BE2C (cell line): ENCODE data around the gene WDR7.

Experiments used
- DNase-seq: peaks from one replicate; pipeline ENCODE4 v3.0.0-alpha.2; 2020
- H3K27me3 ChIP-seq: fragments of 250-450 bp; sonication (Bioruptor Pico); 2 replicates; pipeline ENCODE4 v1.5.1; 2020; ENCODE audit warnings: mild to moderate bottlenecking
- H3K36me3 ChIP-seq: fragments of 250-450 bp; sonication (Bioruptor Pico); 2 replicates; pipeline ENCODE4 v1.5.1; 2020; ENCODE audit warnings: mild to moderate bottlenecking
- H3K4me1 ChIP-seq: fragments of 250-450 bp; sonication (Bioruptor Pico); 2 replicates; pipeline ENCODE4 v1.5.1; 2020
- H3K4me3 ChIP-seq: 2 replicates; pipeline ENCODE4 v1.5.1; 2011; ENCODE audit warnings: low read depth, low read length
- H3K9me3 ChIP-seq: fragments of 250-450 bp; sonication (Bioruptor Pico); 2 replicates; pipeline ENCODE4 v1.5.1; 2020
- CTCF ChIP-seq: IDR thresholded peaks from 2 replicates; pipeline ENCODE4 v1.5.1; 2012; ENCODE audit warnings: mild to moderate bottlenecking, low read depth, low read length

The WDR7 gene

DNA sequence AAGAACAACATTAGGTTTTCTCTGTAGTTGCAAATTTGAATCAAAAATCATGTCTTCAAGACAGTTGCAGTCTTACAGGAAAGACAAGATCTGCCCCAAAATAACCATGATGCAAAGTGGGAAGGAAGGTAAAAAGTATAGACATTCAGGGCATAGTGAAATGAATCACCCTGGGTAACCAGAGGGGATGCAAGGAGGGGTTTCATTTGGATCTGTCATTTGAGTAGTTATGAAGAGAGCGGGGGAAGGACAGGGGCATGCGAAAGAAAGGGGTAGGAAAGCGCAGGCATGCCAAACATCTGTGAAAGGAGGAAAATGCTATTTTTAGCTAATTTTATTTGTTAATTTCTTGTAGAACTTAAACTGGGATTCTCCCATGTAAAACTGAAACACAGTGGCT, 276.6 kb downstream of the WDR7 start:
- no peak for DNase-seq
- no peak for TF ChIP-seq CTCF
- Histone ChIP-seq H3K4me3 (no peak overlapping the region), H3K4me1 (no peaks in the 10 kb centered on the region), H3K9me3 (no peaks in the 10 kb centered on the region), H3K36me3 (no peaks in the 10 kb centered on the region), H3K27me3 (no peaks in the 10 kb centered on the region)

GRCh38 chr18:56929886-56930285, 278.7 kb downstream of the WDR7 start:
- Histone ChIP-seq H3K27me3 (no peaks in the 10 kb centered on the region), H3K9me3 (no peaks in the 10 kb centered on the region), H3K4me3 (no peak overlapping the region), H3K4me1 (no peaks in the 10 kb centered on the region), H3K36me3 (no peaks in the 10 kb centered on the region)
- TF ChIP-seq CTCF, result no peak
- DNase-seq, result no peak

- DNase-seq, result no peak
- Histone ChIP-seq H3K4me3 (no peak overlapping the region), H3K4me1 (no peaks in the 10 kb centered on the region), H3K27me3 (no peaks in the 10 kb centered on the region), H3K9me3 (no peaks in the 10 kb centered on the region), H3K36me3 (no peaks in the 10 kb centered on the region)
- TF ChIP-seq CTCF, result no peak
Measured at GRCh38 chr18:56933472-56933871, 282.3 kb downstream of the WDR7 start.

- H3K36me3 ChIP-seq, result no peaks in the 10 kb centered on the region
- H3K4me1 ChIP-seq, result no peaks in the 10 kb centered on the region
- H3K9me3 ChIP-seq, result no peaks in the 10 kb centered on the region
- no peaks in the 10 kb centered on the region for H3K27me3 ChIP-seq
- DNase-seq, result no peak
- no peak overlapping the region for H3K4me3 ChIP-seq
- no peak for TF ChIP-seq CTCF
Measured at GRCh38 chr18:56934131-56934530, 283.0 kb downstream of the WDR7 start.

DNA sequence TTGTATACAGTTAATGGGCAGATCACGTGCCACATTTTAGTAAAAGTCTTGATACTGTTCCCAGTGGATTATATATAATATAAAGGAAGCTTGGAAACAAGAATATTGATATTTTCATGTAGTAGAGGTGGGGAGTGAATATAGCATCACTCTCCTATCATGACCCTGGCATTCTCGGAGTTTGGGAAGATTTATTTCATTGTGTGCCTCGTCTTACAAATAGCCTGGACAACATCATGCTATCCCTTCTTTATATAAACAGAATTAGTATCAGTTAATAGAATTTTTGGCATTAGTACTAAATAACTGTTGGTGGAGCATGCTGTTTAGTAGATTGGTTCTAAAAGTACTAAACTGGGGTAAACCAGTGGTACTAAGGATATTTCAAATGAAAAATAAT, 283.7 kb downstream of the WDR7 start:
- H3K9me3 ChIP-seq, result no peaks in the 10 kb centered on the region
- H3K27me3 ChIP-seq, result no peaks in the 10 kb centered on the region
- DNase-seq, result no peak
- no peak for TF ChIP-seq CTCF
- H3K4me1 ChIP-seq, result no peaks in the 10 kb centered on the region
- no peaks in the 10 kb centered on the region for H3K36me3 ChIP-seq
- H3K4me3 ChIP-seq, result no peak overlapping the region

- Histone ChIP-seq H3K4me3 (no peak overlapping the region), H3K9me3 (no peaks in the 10 kb centered on the region), H3K4me1 (no peaks in the 10 kb centered on the region), H3K27me3 (no peaks in the 10 kb centered on the region), H3K36me3 (no peaks in the 10 kb centered on the region)
- DNase-seq, result no peak
- TF ChIP-seq CTCF, result no peak
Measured at GRCh38 chr18:56935434-56936040, 284.4 kb downstream of the WDR7 start.
